Measurements from ENCODE around the gene PRKCA.

Gene PRKCA

DNA sequence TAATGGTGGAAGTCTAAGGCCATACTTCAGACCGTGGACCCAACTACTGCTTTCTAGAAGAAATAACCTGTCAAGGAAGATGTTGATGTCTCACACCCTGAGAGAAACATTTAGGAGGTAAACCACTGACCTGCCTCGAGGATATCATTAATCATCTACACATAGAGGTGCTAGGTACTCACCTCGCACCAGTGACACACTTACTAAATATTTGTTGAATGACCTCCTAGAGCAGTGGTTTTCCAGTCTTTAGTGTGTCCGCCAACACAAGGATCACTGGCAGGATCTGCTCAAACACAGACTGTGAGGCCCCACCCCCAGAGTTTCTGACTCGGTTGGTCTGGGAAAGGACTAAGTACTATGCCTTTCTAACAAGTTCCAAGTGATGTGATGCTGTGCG is 335.1 kb downstream of the PRKCA start:
- no peak overlapping the region for H3K4me3 ChIP-seq (ENCODE audit: low read depth, low read length)
- TF ChIP-seq, protein P1, sequence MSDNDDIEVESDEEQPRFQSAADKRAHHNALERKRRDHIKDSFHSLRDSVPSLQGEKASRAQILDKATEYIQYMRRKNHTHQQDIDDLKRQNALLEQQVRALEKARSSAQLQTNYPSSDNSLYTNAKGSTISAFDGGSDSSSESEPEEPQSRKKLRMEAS (IDR thresholded peaks at IDR 0.05; ENCODE audit: low read depth, low read length), result no peak
- TF ChIP-seq MYC (IDR thresholded peaks at IDR 0.05; ENCODE audit: low read depth, low read length), result no peak
- TF ChIP-seq, protein P2, sequence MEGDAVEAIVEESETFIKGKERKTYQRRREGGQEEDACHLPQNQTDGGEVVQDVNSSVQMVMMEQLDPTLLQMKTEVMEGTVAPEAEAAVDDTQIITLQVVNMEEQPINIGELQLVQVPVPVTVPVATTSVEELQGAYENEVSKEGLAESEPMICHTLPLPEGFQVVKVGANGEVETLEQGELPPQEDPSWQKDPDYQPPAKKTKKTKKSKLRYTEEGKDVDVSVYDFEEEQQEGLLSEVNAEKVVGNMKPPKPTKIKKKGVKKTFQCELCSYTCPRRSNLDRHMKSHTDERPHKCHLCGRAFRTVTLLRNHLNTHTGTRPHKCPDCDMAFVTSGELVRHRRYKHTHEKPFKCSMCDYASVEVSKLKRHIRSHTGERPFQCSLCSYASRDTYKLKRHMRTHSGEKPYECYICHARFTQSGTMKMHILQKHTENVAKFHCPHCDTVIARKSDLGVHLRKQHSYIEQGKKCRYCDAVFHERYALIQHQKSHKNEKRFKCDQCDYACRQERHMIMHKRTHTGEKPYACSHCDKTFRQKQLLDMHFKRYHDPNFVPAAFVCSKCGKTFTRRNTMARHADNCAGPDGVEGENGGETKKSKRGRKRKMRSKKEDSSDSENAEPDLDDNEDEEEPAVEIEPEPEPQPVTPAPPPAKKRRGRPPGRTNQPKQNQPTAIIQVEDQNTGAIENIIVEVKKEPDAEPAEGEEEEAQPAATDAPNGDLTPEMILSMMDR (IDR thresholded peaks at IDR 0.05; ENCODE audit: low read depth, low read length), result no peak
- no peak for TF ChIP-seq POLR2A (IDR thresholded peaks at IDR 0.05; ENCODE audit: extremely low read depth, insufficient read length)
- DNase-seq (ENCODE audit: low read depth), result no peak

DNA sequence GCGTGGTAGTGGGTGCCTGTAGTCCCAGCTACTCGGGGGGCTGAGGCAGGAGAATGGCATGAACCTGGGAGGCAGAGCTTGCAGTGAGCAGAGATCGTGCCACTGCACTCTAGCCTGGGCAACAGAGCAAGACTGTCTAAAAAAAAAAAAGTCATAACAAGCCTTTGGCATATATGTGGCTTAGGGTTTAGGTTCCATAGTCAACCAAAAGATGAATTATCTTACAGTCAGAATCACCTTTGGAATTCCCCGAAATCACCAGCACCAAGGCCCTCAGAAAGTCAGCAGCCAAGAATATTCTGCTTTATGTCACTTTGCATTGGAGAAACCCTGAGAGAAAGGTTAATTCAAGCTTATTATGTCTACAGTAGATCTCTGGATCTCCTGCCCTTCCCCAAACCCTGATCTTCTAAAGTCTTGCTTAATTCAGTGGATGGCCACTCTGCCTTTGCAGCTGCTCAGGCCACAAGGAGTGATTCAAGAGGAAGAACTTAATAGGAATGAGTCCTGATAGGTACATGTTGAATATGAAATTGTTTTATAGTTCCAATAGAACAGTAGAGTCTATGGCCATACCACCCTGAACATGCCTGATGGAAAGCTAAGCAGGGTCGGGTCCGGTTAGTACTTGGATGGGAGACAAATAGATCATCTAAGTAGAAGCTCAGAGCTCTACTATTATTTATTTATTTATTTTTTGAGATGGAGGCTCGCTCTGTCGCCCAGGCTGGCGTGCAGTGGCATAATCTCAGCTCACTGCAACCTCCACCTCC is 336.5 kb downstream of the PRKCA start:
- TF ChIP-seq, protein P2 (IDR thresholded peaks at IDR 0.05; ENCODE audit: low read depth, low read length), result no peak
- H3K4me3 ChIP-seq (ENCODE audit: low read depth, low read length), result no peak overlapping the region
- no peak for DNase-seq (ENCODE audit: low read depth)

DNA sequence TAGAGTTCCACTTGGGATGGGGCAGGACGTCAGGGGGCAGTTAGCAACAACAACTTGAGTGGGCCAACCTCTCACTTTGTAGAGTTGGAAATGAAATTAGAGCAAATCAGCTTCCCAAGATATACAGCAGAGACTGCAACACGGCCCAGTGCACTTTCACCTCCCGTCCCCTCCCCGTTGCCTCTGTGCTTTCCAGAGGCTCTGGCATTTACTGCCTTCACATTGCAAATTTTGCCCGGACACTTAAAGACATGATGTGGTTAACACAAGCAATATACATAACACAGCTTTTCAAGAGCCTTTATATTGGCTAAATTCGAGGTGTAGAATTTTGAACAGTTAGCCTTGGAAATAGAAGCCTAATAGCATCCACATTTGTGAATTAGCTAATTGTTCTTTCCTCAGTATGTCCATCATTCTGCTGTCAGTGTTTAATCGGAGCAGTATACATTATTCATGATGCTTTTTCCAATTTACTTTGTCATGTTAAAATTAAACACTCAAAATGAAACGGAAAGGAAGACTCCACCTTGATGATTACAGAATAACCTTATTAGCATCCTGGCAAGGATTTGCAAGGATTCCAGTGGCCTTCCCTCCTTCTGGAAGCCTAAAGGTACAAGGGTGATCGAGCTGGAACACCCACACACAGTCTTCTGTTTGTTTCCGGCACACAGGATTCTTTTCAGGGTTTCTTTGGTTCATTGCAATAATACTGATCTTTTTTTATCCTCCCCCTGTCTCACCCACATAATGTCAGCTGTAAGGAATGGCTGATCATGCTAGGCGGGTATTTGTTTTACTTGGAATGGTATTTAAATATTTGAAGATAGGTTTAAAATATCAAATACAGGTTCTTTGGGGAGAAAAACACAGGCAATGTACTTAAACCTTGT is 341.6 kb downstream of the PRKCA start:
- DNase-seq (ENCODE audit: low read depth), result no peak
- TF ChIP-seq, protein P2 (IDR thresholded peaks at IDR 0.05; ENCODE audit: low read depth, low read length), result no peak
- TF ChIP-seq POLR2A (IDR thresholded peaks at IDR 0.05; ENCODE audit: extremely low read depth, insufficient read length) (no peak), MYC (IDR thresholded peaks at IDR 0.05; ENCODE audit: low read depth, low read length) (no peak)
- TF ChIP-seq, protein P1 (IDR thresholded peaks at IDR 0.05; ENCODE audit: low read depth, low read length), result no peak
- no peak overlapping the region for H3K4me3 ChIP-seq (ENCODE audit: low read depth, low read length)

DNA sequence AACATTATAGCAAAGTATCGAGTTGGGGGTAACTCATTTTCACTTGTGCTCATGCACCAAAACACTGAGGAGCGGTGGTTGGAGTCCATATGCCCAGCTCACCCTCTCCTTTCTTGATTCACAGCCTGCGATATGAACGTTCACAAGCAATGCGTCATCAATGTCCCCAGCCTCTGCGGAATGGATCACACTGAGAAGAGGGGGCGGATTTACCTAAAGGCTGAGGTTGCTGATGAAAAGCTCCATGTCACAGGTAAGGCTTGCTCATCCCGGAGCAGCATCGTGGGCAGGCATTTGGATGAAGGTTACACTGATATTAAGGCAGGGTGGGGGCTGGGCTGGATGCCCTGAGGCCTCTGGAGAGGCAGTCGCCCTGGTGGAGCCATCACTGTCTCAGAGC is 342.8 kb downstream of the PRKCA start:
- TF ChIP-seq MYC (IDR thresholded peaks at IDR 0.05; ENCODE audit: low read depth, low read length) (no peak), POLR2A (IDR thresholded peaks at IDR 0.05; ENCODE audit: extremely low read depth, insufficient read length) (no peak)
- TF ChIP-seq, protein P2 (IDR thresholded peaks at IDR 0.05; ENCODE audit: low read depth, low read length), result no peak
- TF ChIP-seq, protein P1 (IDR thresholded peaks at IDR 0.05; ENCODE audit: low read depth, low read length), result no peak
- H3K4me3 ChIP-seq (ENCODE audit: low read depth, low read length), result no peak overlapping the region
- no peak for DNase-seq (ENCODE audit: low read depth)

DNA sequence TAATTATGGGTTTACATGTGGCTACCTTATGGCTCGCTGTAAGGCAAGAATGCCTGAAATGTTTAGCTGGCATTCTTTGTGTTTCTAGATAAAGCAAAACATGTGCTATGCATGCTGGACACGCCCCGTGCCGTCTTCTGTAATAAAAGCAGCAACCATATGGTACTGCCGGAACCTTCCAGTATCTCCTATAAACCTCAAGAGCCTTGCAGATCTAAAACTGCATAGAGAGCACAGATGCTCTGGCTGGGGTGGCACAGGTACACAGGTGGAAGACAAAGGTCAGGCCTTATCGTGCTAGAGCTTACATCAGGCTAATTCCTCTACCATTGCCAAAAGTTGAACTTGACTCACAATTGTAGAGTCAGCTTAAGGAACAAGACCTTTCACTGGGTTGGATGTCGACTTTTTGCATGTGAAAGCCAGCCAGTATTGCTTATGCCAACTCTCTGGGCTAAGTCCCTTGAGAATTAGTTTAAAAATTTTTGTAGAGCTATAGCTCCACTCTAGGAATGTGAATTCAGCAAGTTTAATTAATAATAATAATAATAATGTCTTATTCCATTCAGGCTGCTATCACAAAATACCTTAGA is 345.1 kb downstream of the PRKCA start:
- DNase-seq (ENCODE audit: low read depth), result no peak
- H3K4me3 ChIP-seq (ENCODE audit: low read depth, low read length), result no peak overlapping the region
- TF ChIP-seq POLR2A (IDR thresholded peaks at IDR 0.05; ENCODE audit: extremely low read depth, insufficient read length) (no peak), MYC (IDR thresholded peaks at IDR 0.05; ENCODE audit: low read depth, low read length) (no peak)
- TF ChIP-seq, protein P2 (IDR thresholded peaks at IDR 0.05; ENCODE audit: low read depth, low read length), result no peak
- TF ChIP-seq, protein P1 (IDR thresholded peaks at IDR 0.05; ENCODE audit: low read depth, low read length), result no peak

All from NB4 (cell line).